WTC11 (cell line): Measurements from ENCODE around the gene DCLK1. TPM values are rescaled to one million over a fixed set of nuclear protein-coding genes. Genes with fewer than 3 reads are reported as not detected.

Source experiments
- ATAC-seq: fragments of 200-7000 bp; cut with Tn5 transposase; 2 replicates; pipeline ENCODE4 v1.10.0; 2021; ENCODE audit warnings: mild to moderate bottlenecking, moderate library complexity
- CTCF ChIA-PET: fragments of 300-600 bp; sonication (Branson Sonifier 250); formaldehyde crosslinking; loops from one replicate; lab custom pipeline; 2021; ENCODE audit warnings: antibody characterized with exemption; lab: Charles Lee
- POLR2A ChIA-PET: fragments of 350-600 bp; sonication (Branson Sonifier 250); formaldehyde crosslinking; loops from one replicate; lab custom pipeline; 2021; ENCODE audit warnings: antibody characterized with exemption; lab: Charles Lee
- DNase-seq: peaks from one replicate; pipeline ENCODE4 v3.0.0; 2021; ENCODE audit warnings: low spot score
- H3K27ac Mint-ChIP-seq: 2 replicates; pipeline ENCODE4 v1.8.0; 2021; ENCODE audit warnings: mixed read lengths
- H3K27me3 Mint-ChIP-seq: 2 replicates; pipeline ENCODE4 v1.8.0; 2021; ENCODE audit warnings: low read depth, mild to moderate bottlenecking, moderate library complexity, mixed read lengths
- H3K36me3 Mint-ChIP-seq: 2 replicates; pipeline ENCODE4 v1.8.0; 2021; ENCODE audit warnings: mixed read lengths
- H3K4me1 Mint-ChIP-seq: 2 replicates; pipeline ENCODE4 v1.8.0; 2022; ENCODE audit warnings: mixed read lengths
- H3K4me3 Mint-ChIP-seq: 2 replicates; pipeline ENCODE4 v1.8.0; 2021; ENCODE audit warnings: mild to moderate bottlenecking, moderate library complexity, mixed read lengths
- H3K9me3 Mint-ChIP-seq: 2 replicates; pipeline ENCODE4 v1.8.0; 2021; ENCODE audit warnings: mixed read lengths
- ATF1 ChIP-seq: sonication (generic); formaldehyde crosslinking; IDR thresholded peaks from 2 replicates; pipeline ENCODE4 v1.8.1; 2023; ENCODE audit warnings: mild to moderate bottlenecking, moderate library complexity, missing genetic modification reagents
- ELF4 ChIP-seq: sonication (generic); formaldehyde crosslinking; IDR thresholded peaks from 2 replicates; pipeline ENCODE4 v1.8.1; 2022; ENCODE audit warnings: low read depth, mild to moderate bottlenecking, moderate library complexity, missing genetic modification reagents
- EMX1 ChIP-seq: fragments of 250-450 bp; sonication (Bioruptor Pico); IDR thresholded peaks from 2 replicates; pipeline ENCODE4 v1.8.0; 2021; ENCODE audit warnings: mild to moderate bottlenecking
- ESRRA ChIP-seq: sonication (generic); formaldehyde crosslinking; IDR thresholded peaks from 2 replicates; pipeline ENCODE4 v1.8.1; 2022; ENCODE audit warnings: mild to moderate bottlenecking, missing genetic modification reagents, borderline replicate concordance
- FOXP1 ChIP-seq: sonication (generic); formaldehyde crosslinking; IDR thresholded peaks from 2 replicates; pipeline ENCODE4 v1.8.0; 2022; ENCODE audit warnings: missing genetic modification reagents, mild to moderate bottlenecking, moderate library complexity, borderline replicate concordance
- KAT7 ChIP-seq: sonication (generic); formaldehyde crosslinking; IDR thresholded peaks from 2 replicates; pipeline ENCODE4 v1.8.1; 2023; ENCODE audit warnings: missing genetic modification reagents, mild to moderate bottlenecking, borderline replicate concordance
- NR1H2 ChIP-seq: sonication (generic); formaldehyde crosslinking; IDR thresholded peaks from 2 replicates; pipeline ENCODE4 v1.9.0; 2021; ENCODE audit warnings: mild to moderate bottlenecking, moderate library complexity, missing genetic modification reagents
- OVOL2 ChIP-seq: fragments of 250-450 bp; sonication (Bioruptor Pico); IDR thresholded peaks from 2 replicates; pipeline ENCODE4 v1.9.0; 2021; ENCODE audit warnings: mild to moderate bottlenecking, borderline replicate concordance
- RORB ChIP-seq: fragments of 250-450 bp; sonication (Bioruptor Pico); IDR thresholded peaks from 2 replicates; pipeline ENCODE4 v1.9.0; 2021; ENCODE audit warnings: mild to moderate bottlenecking
- SMAD3 ChIP-seq: sonication (generic); formaldehyde crosslinking; IDR thresholded peaks from 2 replicates; pipeline ENCODE4 v1.8.0; 2022; ENCODE audit warnings: missing genetic modification reagents, mild to moderate bottlenecking, borderline replicate concordance
- SOX15 ChIP-seq: fragments of 250-450 bp; sonication (Bioruptor Pico); IDR thresholded peaks from 2 replicates; pipeline ENCODE4 v1.9.0; 2021; ENCODE audit warnings: mild to moderate bottlenecking
- TEAD4 ChIP-seq: sonication (generic); formaldehyde crosslinking; IDR thresholded peaks from 2 replicates; pipeline ENCODE4 v1.8.0; 2022; ENCODE audit warnings: mild to moderate bottlenecking, missing genetic modification reagents
- ZNF138 ChIP-seq: sonication (generic); formaldehyde crosslinking; conservative IDR thresholded peaks from 2 replicates; pipeline ENCODE4 v1.8.1; 2022; ENCODE audit warnings: mild to moderate bottlenecking, moderate library complexity, missing genetic modification reagents
- ZNF232 ChIP-seq: sonication (generic); formaldehyde crosslinking; IDR thresholded peaks from 2 replicates; pipeline ENCODE4 v1.8.0; 2022; ENCODE audit warnings: mild to moderate bottlenecking, missing genetic modification reagents
- total RNA-seq: library from RNA; stranded (reverse); gene quantifications from 3 replicates; pipeline ENCODE4 v1.2.3, GENCODE V29; 2021
- TF ChIP-seq, protein P1 (sequence below): sonication (generic); formaldehyde crosslinking; IDR thresholded peaks from 2 replicates; pipeline ENCODE4 v1.8.1; 2023; ENCODE audit warnings: mild to moderate bottlenecking, missing genetic modification reagents
- TF ChIP-seq, protein P2 (sequence below): sonication (generic); formaldehyde crosslinking; IDR thresholded peaks from 2 replicates; pipeline ENCODE4 v1.8.0; 2022; ENCODE audit warnings: mild to moderate bottlenecking, missing genetic modification reagents
- TF ChIP-seq, protein P3 (sequence below): sonication (generic); formaldehyde crosslinking; IDR thresholded peaks from 2 replicates; pipeline ENCODE4 v1.8.0; 2023; ENCODE audit warnings: missing genetic modification reagents
- TF ChIP-seq, protein P4 (sequence below): fragments of 250-450 bp; sonication (Bioruptor Pico); IDR thresholded peaks from 2 replicates; pipeline ENCODE4 v1.9.0; 2021; ENCODE audit warnings: mild to moderate bottlenecking
- TF ChIP-seq, protein P5 (sequence below): fragments of 200-600 bp; IDR thresholded peaks from 2 replicates; pipeline ENCODE4 v1.8.0; 2022; ENCODE audit warnings: antibody characterized with exemption
- TF ChIP-seq, protein P6 (sequence below): sonication (generic); formaldehyde crosslinking; IDR thresholded peaks from 2 replicates; pipeline ENCODE4 v1.8.1; 2022; ENCODE audit warnings: mild to moderate bottlenecking, moderate library complexity, missing genetic modification reagents
- TF ChIP-seq, protein P7 (sequence below): fragments of 250-450 bp; sonication (Bioruptor Pico); IDR thresholded peaks from 2 replicates; pipeline ENCODE4 v1.8.0; 2021; ENCODE audit warnings: mild to moderate bottlenecking

Gene DCLK1
- total RNA-seq, 1 experiment from 2014 or later = 18.5 TPM

DNA sequence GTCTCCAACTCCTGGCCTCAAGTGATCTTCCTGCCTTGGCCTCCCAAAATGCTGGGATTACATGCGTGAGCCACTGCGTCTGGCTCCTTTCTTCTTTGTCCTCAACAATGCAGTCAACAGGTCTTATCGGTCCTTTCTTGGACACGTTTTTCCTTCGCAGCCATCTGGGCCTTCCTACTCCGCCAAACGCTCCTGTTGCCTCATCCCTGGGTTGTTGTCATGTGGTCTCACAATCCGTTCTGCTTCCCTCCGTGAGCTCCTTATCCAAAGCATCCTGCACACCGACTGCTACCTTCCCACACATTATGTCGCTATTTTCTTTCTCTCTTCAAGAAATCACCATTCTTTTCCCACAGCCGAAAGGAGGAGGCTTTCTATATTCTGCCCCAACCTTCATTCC, 306.8 kb downstream of the DCLK1 start (continued):
- TF ChIP-seq, protein P1, sequence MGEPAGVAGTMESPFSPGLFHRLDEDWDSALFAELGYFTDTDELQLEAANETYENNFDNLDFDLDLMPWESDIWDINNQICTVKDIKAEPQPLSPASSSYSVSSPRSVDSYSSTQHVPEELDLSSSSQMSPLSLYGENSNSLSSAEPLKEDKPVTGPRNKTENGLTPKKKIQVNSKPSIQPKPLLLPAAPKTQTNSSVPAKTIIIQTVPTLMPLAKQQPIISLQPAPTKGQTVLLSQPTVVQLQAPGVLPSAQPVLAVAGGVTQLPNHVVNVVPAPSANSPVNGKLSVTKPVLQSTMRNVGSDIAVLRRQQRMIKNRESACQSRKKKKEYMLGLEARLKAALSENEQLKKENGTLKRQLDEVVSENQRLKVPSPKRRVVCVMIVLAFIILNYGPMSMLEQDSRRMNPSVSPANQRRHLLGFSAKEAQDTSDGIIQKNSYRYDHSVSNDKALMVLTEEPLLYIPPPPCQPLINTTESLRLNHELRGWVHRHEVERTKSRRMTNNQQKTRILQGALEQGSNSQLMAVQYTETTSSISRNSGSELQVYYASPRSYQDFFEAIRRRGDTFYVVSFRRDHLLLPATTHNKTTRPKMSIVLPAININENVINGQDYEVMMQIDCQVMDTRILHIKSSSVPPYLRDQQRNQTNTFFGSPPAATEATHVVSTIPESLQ (CRISPR knock-in tag) = no peak
- TF ChIP-seq, protein P2, sequence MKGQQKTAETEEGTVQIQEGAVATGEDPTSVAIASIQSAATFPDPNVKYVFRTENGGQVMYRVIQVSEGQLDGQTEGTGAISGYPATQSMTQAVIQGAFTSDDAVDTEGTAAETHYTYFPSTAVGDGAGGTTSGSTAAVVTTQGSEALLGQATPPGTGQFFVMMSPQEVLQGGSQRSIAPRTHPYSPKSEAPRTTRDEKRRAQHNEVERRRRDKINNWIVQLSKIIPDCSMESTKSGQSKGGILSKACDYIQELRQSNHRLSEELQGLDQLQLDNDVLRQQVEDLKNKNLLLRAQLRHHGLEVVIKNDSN (CRISPR knock-in tag) = no peak
- TF ChIP-seq ESRRA (CRISPR knock-in tag) (no peak), SOX15 (CRISPR knock-in tag) (no peak), TEAD4 (no peak), ZNF232 (CRISPR knock-in tag) (no peak), EMX1 (CRISPR knock-in tag) (no peak), SMAD3 (CRISPR knock-in tag) (no peak), ATF1 (no peak), RORB (CRISPR knock-in tag) (no peak)
- TF ChIP-seq, protein P3, sequence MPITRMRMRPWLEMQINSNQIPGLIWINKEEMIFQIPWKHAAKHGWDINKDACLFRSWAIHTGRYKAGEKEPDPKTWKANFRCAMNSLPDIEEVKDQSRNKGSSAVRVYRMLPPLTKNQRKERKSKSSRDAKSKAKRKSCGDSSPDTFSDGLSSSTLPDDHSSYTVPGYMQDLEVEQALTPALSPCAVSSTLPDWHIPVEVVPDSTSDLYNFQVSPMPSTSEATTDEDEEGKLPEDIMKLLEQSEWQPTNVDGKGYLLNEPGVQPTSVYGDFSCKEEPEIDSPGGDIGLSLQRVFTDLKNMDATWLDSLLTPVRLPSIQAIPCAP (CRISPR knock-in tag) = no peak
- TF ChIP-seq, protein P4, sequence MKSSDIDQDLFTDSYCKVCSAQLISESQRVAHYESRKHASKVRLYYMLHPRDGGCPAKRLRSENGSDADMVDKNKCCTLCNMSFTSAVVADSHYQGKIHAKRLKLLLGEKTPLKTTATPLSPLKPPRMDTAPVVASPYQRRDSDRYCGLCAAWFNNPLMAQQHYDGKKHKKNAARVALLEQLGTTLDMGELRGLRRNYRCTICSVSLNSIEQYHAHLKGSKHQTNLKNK = no peak
- TF ChIP-seq, all 79 proteins: peak for 0

DNA sequence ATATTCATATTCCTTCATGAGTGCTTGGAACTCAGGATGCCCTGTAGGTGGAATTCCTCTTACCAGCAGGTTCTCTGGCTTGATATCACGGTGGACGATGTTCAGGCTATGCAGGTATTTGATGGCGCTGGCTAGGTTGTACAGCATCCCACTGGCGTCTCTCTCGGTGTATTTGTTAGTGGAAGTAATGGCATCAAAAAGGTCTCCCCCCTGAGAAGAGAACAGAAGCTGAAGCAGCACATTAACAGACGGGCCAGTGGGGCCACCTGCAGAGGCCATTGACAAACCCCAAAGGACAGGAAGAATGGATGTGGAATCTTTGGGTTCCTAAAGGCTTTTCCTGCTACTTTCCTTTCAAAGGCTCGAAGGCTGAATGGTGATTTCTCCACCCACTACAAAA, 308.5 kb downstream of the DCLK1 start:
- H3K4me1 Mint-ChIP-seq = peaks cover 11% of the 10 kb centered on the region
- ChIA-PET POLR2A (no interaction called here), CTCF (interaction anchor here (1.1 kb wide), 1 partner anchor 375 kb away, joined by 3 read pairs; no protein-coding TSS in a partner anchor)
- peak; percentile 46 for ATAC-seq
- TF ChIP-seq, protein P5, sequence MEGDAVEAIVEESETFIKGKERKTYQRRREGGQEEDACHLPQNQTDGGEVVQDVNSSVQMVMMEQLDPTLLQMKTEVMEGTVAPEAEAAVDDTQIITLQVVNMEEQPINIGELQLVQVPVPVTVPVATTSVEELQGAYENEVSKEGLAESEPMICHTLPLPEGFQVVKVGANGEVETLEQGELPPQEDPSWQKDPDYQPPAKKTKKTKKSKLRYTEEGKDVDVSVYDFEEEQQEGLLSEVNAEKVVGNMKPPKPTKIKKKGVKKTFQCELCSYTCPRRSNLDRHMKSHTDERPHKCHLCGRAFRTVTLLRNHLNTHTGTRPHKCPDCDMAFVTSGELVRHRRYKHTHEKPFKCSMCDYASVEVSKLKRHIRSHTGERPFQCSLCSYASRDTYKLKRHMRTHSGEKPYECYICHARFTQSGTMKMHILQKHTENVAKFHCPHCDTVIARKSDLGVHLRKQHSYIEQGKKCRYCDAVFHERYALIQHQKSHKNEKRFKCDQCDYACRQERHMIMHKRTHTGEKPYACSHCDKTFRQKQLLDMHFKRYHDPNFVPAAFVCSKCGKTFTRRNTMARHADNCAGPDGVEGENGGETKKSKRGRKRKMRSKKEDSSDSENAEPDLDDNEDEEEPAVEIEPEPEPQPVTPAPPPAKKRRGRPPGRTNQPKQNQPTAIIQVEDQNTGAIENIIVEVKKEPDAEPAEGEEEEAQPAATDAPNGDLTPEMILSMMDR = no peak
- no peak for TF ChIP-seq ELF4 (CRISPR knock-in tag)
- TF ChIP-seq, protein P6, sequence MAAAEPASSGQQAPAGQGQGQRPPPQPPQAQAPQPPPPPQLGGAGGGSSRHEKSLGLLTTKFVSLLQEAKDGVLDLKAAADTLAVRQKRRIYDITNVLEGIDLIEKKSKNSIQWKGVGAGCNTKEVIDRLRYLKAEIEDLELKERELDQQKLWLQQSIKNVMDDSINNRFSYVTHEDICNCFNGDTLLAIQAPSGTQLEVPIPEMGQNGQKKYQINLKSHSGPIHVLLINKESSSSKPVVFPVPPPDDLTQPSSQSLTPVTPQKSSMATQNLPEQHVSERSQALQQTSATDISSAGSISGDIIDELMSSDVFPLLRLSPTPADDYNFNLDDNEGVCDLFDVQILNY (CRISPR knock-in tag) = no peak
- TF ChIP-seq, protein P1 (CRISPR knock-in tag) = no peak
- no peak for DNase-seq
- H3K9me3 Mint-ChIP-seq = peaks cover 10% of the 10 kb centered on the region
- H3K4me3 Mint-ChIP-seq = no peak overlapping the region
- no peaks in the 10 kb centered on the region for H3K27me3 Mint-ChIP-seq
- peaks cover 9% of the 10 kb centered on the region; the same call in 1 of the 2 replicates for H3K36me3 Mint-ChIP-seq
- no peak overlapping the region for H3K27ac Mint-ChIP-seq

DNA sequence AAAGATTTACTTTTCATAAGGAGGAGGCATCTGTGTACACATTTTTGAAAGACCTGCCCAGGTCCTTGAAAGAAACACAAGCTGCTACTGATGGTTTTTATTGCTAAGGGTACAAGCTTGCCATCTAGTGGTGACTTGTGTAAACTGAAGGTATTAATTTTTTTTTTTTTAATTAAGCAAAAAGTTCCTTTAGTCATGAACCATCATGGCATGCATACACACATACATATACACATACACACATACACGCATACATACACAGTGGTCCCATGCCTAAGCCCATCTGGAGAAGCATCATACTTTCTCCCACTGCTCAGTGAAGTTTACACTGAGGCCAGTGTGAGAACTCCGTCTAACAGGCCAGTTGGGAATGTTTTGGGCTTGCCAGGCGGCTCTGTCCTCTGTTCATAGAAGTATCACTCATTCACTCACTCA, 312.5 kb downstream of the DCLK1 start:
- DNase-seq (no peak), ATAC-seq (no peak)
- Mint-ChIP-seq H3K4me3 (no peak overlapping the region), H3K36me3 (peaks cover 5% of the 10 kb centered on the region), H3K9me3 (peaks cover 6% of the 10 kb centered on the region), H3K27me3 (no peaks in the 10 kb centered on the region), H3K27ac (peak overlapping the region; percentile 83; the same call in 1 of the 2 replicates), H3K4me1 (peaks cover 11% of the 10 kb centered on the region)
- POLR2A ChIA-PET = no interaction called here
- CTCF ChIA-PET = interaction anchor here (0.6 to 1.9 kb wide), 36 partner anchors 9 to 591 kb away, joined by 3 to 16 read pairs (median 3); no protein-coding TSS in a partner anchor
- TF ChIP-seq ZNF138 (CRISPR knock-in tag) = no peak
- TF ChIP-seq, protein P7, sequence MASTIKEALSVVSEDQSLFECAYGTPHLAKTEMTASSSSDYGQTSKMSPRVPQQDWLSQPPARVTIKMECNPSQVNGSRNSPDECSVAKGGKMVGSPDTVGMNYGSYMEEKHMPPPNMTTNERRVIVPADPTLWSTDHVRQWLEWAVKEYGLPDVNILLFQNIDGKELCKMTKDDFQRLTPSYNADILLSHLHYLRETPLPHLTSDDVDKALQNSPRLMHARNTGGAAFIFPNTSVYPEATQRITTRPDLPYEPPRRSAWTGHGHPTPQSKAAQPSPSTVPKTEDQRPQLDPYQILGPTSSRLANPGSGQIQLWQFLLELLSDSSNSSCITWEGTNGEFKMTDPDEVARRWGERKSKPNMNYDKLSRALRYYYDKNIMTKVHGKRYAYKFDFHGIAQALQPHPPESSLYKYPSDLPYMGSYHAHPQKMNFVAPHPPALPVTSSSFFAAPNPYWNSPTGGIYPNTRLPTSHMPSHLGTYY (CRISPR knock-in tag) = no peak
- no peak for TF ChIP-seq RORB (CRISPR knock-in tag)
- TF ChIP-seq KAT7 (CRISPR knock-in tag) = no peak
- TF ChIP-seq FOXP1 (CRISPR knock-in tag) = no peak
- no peak for TF ChIP-seq NR1H2 (CRISPR knock-in tag)
- TF ChIP-seq OVOL2 (CRISPR knock-in tag) = no peak
- TF ChIP-seq, protein P5 = peak; percentile 57
